GM18858 (cell line): ENCODE measurements around the gene TMEM131.

Source experiments
- ATAC-seq: cut with Tn5 transposase; IDR thresholded peaks from one replicate; pipeline ENCODE4 v1.9.1; 2021; ENCODE audit not compliant: unreplicated experiment

The TMEM131 gene

DNA sequence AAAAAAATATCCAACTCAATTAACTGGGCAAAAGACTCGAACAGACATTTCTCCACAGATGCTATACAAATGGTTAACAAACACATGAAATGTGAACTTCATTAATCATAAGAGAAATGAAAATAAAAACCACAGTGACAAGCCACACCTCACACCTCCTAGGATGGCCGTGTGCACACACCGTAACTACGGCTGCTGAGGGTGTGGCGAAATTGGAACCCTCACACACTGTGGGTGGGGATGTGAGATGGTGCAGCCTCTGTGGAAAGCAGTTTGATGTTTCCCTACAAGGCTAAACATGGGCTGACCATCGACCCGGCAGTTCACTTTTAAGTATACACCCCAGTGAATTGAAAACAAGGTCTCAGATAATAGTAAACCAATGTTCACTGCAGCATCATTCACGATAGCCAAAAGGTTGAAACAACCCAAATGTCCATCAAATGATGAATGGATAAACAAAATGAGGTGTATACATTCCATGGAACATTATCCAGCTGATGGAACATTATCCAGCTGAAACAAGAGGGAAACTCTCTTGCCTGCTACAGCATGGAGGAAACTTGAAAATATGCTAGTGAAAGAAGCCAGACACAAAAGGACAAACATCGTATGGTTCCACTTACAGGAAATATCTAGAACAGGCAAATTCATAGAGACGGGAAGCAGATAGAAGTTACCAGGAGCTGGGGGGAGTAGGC is 250.1 kb downstream of the TMEM131 start:
- no peak for ATAC-seq

DNA sequence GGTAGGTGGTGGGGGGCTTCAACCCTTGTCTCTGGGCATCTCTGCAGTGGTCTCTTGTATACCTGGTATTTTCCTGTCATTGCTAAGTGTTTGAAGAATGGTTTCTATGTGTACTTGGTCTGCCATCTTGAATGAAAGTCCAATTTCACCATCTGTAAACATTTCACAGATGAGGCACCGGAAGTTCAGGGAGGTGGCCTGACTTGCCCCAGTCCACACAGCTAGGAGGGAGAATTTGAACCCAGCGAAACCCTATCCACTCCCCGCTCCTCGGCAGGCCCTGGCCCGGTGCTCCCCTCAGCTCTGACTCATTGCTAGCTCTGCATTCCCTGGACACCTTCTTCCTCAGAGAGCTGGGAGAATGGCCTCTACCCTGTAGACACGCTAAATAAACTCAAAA is 251.8 kb downstream of the TMEM131 start:
- no peak for ATAC-seq

DNA sequence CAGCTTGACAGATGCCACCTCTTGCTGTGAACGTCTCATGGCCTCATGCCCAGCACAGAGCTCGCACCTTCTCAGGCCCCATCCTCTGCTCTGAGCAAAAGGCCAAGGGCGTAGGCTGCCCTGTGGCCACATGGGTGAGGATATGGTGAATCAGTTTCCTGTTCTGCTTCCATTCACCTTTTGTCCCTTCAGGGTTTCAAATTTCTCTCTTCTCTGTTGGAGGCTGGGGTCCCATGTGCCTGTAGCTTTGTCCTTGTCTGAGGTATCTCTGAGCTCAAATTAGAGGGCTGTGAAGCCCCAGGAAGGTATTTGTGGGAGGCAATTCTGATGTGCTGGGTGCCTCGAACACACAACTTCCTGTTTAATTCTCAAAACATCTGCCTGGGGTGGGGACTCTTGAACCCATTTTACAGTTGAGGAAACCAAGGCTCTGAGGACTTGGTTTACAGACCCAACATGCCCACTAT is 253.3 kb downstream of the TMEM131 start:
- ATAC-seq, result no peak

DNA sequence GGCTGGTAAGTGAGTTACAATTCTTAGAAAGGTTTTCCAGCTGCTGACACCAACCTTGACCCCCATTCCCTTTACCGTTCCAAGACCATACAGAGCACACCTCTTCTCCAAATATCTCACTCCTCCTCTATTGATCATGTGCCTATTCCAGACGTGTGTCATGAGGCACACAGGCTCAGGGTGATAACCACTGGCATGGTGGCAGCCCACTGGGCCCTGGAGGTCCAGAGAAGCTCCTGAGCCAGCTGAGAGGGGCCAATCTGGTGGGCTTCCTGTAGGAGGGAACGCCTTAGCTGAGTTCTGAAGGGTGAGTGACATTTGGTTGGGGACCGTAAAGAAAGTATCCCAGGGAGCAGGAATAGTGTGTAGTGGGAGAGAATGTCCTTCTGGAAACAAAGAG is 254.1 kb downstream of the TMEM131 start:
- no peak for ATAC-seq

DNA sequence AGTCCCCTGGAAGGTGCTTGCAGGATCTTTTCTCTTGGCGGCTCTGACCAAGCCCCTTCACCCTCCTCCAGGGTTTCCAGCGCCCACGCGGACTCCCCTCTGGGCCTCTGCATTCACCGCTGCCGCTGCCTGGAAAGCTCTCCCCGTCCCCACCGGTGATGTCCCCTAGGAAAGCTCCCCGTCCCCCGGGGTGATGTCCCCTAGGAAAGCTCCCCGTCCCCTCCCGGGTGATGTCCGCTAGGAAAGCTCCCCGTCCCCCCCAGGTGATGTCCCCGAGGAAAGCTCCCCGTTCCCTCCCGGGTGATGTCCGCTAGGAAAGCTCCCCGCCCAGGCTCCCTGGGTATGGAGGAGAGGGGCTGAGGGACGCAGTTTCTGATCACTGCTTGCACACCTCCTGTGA is 254.5 kb downstream of the TMEM131 start:
- ATAC-seq, result no peak

DNA sequence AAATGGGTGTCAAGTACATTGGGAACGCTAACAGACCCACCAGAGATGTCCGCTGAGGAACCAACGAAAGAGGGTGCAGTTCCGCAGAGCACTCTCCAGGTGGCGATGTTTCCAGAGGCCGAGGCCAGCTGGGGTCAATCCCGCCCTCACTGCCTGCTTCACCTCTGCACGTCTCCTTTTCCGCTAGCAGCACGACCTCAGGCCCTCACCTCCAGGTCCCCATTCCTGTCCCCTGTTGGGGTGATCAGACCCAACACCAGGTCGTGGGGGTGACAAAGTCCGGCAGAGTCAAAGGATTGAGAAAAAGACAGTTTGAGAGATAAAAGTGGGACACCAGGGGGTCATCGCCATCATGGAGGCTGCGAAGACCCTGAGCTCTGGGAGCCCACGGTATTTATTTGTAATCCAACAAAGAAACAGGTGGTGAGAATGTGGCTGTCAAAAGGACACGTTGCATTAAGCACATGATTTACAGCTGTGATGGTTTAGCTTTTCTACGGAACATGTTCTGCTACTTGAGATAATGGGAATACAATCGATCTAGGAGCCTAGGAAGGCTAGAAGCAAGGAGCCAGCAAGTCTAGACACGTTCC is 255.1 kb downstream of the TMEM131 start:
- ATAC-seq, result no peak

DNA sequence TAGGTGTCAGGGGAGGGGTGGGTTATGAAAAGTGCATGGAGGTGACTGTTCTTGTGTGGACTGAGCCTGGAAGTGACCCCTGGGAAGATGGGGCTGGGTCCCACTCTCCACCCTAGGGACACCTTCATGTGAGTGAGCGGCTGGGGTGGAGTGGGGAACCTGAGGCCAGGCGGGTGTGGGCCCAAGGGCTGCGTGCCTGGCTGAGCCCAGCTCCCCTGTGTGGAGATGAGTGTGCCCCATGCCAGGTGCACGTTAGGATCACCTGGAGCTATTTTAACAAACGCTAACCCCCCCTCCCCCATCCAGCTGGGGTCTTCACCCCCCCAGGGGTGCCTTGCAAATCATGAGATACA is 255.9 kb downstream of the TMEM131 start:
- no peak for ATAC-seq

DNA sequence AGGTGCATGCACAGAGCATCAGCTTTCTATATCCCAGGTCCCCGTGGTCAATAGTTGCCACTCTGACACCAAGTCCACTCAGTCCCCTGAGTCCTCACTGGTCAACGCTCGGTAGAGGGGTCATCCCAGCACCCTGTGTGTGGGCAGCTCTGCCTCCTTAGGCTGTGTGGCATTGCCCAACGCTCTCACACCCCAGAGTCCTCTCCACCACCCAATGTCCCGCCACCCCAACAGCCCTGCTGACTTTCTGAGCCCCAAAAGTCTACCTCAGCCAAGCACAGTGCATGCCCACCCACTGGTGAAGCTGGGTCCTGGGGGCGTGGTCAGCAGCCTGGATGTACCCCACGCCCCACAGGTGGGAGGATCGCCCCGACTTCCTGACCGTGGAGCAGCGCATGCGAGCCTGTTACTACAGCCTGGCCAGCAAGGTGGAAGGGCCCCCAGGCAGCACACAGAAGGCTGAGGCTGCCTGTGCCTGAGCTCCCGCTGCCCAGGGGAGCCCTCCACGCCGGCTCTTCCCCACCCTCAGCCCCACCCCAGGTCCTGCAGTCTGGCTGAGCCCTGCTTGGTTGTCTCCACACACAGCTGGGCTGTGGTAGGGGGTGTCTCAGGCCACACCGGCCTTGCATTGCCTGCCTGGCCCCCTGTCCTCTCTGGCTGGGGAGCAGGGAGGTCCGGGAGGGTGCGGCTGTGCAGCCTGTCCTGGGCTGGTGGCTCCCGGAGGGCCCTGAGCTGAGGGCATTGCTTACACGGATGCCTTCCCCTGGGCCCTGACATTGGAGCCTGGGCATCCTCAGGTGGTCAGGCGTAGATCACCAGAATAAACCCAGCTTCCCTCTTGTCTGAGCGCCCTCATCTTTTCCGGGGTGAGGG is 256.5 kb downstream of the TMEM131 start:
- no peak for ATAC-seq

DNA sequence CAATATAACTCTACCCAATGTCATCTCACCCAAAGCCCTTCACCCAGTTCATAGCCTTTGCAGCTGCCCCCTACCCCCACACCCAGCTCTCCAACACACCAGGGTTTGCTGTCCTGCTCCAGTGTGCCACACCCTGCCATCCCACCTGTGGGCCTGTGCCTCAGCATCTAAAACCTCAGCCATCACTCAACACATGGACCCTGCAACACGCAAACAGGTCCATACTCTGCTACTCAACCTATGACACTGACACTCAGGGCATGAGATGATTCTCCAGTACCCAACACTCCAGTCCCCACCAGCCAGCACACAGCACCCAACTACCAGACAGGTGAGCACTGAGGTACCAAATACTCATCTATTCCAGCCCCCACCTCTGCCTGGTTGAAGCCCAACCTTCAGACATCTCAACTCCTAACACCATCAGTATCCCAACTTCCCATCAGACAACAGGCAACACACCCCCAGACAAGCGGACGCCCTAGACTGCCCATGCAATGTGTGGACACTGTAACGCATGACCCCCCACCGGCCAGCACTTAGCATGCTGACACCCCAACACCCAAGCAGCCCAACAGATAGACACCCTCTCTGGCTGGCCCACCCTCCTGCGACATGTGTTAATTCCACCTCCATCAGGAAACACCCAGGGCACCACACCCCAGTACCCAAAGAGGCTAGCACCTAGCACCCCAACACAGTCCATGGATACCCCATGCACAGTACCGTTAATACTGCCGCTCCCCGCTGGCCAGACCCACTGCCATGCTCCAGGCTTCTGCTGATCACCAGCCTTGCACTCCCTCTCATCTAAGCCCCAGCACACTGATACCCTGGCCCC is 257.3 kb downstream of the TMEM131 start:
- no peak for ATAC-seq

- ATAC-seq, result no peak
These were observed 258.1 kb downstream of the TMEM131 start for GRCh38 chr2:97737421-97738178.

DNA sequence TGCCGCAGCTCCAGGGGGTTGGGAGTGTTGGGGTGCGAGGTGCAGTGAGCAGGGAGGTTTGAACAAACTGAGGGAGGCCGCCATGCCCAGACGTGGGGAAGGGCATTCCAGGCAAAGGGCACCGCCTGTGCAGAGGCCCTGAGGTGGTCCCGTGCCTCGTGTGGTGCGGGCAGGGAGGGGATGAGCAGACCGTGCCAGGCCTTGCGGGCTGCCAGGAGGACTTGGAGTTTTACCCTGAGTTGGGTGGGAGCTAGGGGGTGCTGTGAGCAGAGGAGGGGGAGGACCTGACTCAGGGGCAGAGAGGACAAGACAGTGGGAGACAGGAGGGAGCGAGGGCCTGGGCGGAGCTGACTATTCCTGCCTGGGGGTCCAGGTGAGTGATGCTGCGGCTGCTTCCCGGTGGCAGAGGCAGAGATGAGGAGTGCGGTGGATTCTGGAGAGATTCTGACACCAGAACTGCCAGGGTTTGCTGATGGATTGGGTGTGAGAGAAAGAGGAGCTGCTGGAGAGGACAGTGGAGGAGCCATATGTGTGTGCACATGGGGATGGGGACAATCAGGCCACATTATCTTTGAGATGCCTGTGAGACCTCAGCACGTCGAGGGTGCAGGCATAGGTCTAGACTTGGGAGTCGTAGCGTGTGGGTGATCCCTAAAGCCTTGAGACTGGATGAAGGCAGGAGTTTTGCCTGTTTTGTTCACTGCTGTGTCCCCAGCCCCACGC is 259.0 kb downstream of the TMEM131 start:
- ATAC-seq, result no peak

- ATAC-seq, result no peak
These were observed 259.6 kb downstream of the TMEM131 start for GRCh38 chr2:97736185-97736584.

GRCh38 chr2:97735161-97735561 is 260.6 kb downstream of the TMEM131 start:
- no peak for ATAC-seq

DNA sequence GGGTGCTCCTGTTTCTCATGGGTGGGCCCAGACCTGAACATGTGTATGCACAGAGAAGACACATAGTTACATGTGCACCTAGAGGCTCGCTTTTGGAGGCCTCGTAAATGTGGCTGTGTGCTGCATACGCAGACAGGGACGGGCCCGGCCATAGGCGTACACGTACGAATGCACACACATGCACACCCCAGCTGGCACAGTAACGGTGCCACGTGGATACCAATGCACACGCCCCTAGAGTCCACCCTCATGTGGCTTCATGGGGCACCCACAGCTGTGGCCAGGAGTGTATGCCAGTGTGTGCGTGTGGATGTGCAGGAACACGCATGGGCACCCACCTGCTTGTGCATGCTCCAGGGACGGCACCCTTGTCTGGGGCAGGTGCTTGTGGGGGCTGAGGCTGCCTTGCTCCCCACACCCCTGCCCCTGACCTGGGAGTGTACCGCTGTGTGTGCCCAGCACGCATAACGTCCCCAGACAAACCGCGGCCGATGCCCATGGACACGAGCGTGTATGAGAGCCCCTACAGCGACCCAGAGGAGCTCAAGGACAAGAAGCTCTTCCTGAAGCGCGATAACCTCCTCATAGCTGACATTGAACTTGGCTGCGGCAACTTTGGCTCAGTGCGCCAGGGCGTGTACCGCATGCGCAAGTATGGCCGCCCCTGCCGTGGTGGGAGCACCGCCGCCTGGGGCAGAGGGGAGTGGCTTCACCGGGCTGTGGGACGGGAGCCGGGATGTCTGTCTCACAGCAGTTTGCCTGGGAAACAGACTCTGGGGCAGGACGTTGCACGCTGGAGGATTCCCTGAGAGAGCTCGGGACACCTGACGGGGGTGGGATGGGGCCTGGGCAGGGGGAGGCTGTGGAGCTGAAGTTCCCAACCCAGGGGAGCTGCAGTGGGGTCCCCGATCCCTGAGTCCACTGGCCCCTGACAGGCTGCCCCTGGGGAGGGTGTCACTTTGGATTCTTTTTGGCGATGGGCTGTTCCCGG is 261.4 kb downstream of the TMEM131 start:
- no peak for ATAC-seq

DNA sequence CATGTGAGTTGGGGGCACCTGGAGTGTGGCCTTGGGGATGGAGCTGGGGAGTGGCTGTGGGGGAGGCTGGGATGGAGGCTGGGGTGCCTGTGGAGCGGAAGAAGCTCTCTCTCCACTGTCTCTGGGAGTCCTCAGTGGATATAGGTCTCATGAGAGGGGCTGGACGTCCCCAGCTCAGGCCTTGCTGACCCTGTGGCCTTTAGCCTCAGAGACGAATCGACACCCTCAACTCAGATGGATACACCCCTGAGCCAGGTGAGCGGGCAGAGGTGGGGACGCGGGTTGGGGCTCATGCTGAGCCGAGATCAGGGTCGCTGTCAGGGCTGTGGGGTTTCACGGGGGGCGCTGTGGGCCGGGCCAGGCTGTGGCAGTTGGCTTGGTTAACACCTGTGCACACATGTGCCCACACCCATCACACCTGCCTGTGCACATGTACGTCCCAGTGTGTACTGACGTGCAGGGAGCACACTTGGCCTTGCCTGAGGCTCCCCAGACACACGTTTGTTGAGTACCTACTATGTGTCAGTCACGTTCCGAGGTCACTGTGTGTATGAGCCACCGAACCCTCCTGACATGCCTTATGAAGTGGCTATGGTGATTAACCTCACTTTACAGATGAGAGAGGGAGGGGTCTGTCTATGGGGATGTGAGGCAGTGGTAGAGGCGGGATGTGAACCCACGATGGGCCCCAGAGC is 262.3 kb downstream of the TMEM131 start:
- ATAC-seq, result no peak

DNA sequence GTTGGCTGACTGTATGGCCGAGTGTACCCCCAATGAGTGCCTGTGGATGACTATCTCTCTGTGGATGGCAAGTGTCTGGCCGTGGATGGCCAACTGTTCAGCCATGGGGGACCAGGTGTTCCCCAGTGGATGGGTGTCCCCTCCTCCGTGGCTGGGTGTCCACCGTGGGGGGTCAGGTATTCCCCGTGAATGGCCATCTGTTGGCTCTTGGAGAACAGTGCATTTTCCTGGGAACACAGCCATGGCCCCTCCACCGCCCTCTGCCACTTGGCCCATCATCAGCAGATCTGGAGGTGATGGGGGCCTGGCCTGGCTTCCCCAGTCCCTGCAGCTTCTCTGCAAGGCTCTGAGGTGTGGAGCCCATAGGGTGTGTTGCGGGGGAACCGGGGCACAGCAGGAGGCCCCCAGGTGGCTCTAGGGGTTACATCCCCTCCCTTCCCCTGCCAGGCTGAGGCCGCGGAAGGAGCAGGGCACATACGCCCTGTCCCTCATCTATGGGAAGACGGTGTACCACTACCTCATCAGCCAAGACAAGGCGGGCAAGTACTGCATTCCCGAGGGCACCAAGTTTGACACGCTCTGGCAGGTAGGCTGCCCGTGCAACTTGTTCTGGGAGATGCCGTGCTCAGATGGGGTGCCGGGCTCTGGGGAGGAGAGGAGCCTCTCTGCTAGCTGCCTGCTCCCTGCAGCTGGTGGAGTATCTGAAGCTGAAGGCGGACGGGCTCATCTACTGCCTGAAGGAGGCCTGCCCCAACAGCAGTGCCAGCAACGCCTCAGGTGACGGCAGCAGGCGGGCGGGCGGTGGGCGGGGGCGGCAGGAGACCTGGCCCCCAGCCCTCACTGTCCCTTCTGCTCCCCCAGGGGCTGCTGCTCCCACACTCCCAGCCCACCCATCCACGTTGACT is 263.1 kb downstream of the TMEM131 start:
- ATAC-seq, result no peak
